ENCODE data around the gene EML4. TPM values are rescaled to one million over a fixed set of nuclear protein-coding genes. Genes with fewer than 3 reads are reported as not detected.

EML4 gene
- total and polyA plus RNA-seq, 2 of the 13 experiments (the other 11 are each of a cell fraction or from before 2014, with no cell fraction given), result 243 to 476 TPM

DNA sequence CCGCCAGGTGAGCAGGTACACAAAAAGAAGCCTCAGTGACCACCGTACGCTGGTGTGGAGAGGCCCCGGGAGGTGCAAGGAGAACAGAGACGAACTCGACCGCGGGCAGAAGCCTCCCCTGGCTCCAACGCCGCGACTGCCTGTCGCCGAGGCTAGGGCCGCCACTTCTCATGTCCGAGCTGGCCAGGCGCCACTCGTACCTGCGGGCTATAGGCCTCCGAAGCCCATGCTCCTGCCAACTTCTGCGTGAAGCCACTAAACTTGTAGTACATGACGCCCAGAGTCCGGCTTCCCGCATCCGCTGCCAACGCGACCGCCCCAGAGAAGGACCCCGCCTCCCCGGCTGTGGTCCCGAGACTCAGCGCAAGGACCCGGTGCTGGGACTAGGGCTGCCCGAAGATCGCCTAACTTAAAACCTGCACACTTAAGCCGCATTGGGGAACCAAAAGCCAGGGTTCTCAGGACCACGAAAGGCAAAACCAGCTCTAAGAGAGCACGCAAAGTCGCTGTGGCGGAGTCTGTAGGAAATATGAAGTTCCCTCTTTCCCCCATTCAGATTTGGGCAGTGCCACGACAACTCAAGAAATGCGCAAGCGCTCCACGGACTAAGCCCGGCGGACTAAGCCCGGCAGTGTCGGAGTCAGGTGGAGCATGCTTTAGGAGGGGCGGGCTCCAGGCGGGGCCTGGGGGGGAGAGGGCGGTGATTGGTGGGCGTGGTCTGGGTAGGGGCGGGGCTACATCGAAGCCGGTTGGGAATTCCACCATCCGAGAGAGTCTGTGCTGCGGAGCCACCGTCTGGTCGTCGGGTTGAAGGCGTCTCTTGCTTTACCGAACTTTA, 192.0 kb downstream of the EML4 start, which contains the start of gene COX7A2L (continued):
- TF ChIP-seq ZNF670 (CRISPR knock-in tag; IDR thresholded peaks at IDR 0.05; ENCODE audit: borderline replicate concordance) (no peak), CREB1 (IDR thresholded peaks at IDR 0.05) (peak; percentile 67), CREB1 (CRISPR knock-in tag; IDR thresholded peaks at IDR 0.05) (peak; percentile 88), PHF5A (CRISPR knock-in tag; IDR thresholded peaks at IDR 0.05; ENCODE audit: low read depth, unreplicated experiment) (peak; percentile 24), MED13 (CRISPR knock-in tag; IDR thresholded peaks at IDR 0.05) (peak; percentile 83), ZNF24 (IDR thresholded peaks at IDR 0.05) (0 out of 2 replicates have a peak, but pooled peaks have one; percentile 25), ZNF350 (CRISPR knock-in tag; IDR thresholded peaks at IDR 0.05; ENCODE audit: borderline replicate concordance, low read depth) (peak; percentile 93), RELA (CRISPR knock-in tag; IDR thresholded peaks at IDR 0.05) (0 out of 2 replicates have a peak, but pooled peaks have one; percentile 17), RBAK (CRISPR knock-in tag; IDR thresholded peaks at IDR 0.05) (no peak), PREB (CRISPR knock-in tag; IDR thresholded peaks at IDR 0.05) (0 out of 2 replicates have a peak, but pooled peaks have one; percentile 25), CENPBD1 (CRISPR knock-in tag; IDR thresholded peaks at IDR 0.05; ENCODE audit: borderline replicate concordance, low read depth) (no peak)
- TF ChIP-seq, protein P1, sequence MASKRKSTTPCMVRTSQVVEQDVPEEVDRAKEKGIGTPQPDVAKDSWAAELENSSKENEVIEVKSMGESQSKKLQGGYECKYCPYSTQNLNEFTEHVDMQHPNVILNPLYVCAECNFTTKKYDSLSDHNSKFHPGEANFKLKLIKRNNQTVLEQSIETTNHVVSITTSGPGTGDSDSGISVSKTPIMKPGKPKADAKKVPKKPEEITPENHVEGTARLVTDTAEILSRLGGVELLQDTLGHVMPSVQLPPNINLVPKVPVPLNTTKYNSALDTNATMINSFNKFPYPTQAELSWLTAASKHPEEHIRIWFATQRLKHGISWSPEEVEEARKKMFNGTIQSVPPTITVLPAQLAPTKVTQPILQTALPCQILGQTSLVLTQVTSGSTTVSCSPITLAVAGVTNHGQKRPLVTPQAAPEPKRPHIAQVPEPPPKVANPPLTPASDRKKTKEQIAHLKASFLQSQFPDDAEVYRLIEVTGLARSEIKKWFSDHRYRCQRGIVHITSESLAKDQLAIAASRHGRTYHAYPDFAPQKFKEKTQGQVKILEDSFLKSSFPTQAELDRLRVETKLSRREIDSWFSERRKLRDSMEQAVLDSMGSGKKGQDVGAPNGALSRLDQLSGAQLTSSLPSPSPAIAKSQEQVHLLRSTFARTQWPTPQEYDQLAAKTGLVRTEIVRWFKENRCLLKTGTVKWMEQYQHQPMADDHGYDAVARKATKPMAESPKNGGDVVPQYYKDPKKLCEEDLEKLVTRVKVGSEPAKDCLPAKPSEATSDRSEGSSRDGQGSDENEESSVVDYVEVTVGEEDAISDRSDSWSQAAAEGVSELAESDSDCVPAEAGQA (IDR thresholded peaks at IDR 0.05; ENCODE audit: low read depth), result no peak
- TF ChIP-seq, protein P1 (CRISPR knock-in tag; IDR thresholded peaks at IDR 0.05; ENCODE audit: borderline replicate concordance), result 0 out of 2 replicates have a peak, but pooled peaks have one; percentile 57
- TF ChIP-seq, protein P2, sequence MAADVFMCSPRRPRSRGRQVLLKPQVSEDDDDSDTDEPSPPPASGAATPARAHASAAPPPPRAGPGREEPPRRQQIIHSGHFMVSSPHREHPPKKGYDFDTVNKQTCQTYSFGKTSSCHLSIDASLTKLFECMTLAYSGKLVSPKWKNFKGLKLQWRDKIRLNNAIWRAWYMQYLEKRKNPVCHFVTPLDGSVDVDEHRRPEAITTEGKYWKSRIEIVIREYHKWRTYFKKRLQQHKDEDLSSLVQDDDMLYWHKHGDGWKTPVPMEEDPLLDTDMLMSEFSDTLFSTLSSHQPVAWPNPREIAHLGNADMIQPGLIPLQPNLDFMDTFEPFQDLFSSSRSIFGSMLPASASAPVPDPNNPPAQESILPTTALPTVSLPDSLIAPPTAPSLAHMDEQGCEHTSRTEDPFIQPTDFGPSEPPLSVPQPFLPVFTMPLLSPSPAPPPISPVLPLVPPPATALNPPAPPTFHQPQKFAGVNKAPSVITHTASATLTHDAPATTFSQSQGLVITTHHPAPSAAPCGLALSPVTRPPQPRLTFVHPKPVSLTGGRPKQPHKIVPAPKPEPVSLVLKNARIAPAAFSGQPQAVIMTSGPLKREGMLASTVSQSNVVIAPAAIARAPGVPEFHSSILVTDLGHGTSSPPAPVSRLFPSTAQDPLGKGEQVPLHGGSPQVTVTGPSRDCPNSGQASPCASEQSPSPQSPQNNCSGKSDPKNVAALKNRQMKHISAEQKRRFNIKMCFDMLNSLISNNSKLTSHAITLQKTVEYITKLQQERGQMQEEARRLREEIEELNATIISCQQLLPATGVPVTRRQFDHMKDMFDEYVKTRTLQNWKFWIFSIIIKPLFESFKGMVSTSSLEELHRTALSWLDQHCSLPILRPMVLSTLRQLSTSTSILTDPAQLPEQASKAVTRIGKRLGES (CRISPR knock-in tag; IDR thresholded peaks at IDR 0.05; ENCODE audit: borderline replicate concordance), result 0 out of 2 replicates have a peak, but pooled peaks have one; percentile 40
- TF ChIP-seq, protein P3, sequence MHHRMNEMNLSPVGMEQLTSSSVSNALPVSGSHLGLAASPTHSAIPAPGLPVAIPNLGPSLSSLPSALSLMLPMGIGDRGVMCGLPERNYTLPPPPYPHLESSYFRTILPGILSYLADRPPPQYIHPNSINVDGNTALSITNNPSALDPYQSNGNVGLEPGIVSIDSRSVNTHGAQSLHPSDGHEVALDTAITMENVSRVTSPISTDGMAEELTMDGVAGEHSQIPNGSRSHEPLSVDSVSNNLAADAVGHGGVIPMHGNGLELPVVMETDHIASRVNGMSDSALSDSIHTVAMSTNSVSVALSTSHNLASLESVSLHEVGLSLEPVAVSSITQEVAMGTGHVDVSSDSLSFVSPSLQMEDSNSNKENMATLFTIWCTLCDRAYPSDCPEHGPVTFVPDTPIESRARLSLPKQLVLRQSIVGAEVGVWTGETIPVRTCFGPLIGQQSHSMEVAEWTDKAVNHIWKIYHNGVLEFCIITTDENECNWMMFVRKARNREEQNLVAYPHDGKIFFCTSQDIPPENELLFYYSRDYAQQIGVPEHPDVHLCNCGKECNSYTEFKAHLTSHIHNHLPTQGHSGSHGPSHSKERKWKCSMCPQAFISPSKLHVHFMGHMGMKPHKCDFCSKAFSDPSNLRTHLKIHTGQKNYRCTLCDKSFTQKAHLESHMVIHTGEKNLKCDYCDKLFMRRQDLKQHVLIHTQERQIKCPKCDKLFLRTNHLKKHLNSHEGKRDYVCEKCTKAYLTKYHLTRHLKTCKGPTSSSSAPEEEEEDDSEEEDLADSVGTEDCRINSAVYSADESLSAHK (CRISPR knock-in tag; IDR thresholded peaks at IDR 0.05; ENCODE audit: borderline replicate concordance), result no peak

All from HepG2 (cell line).